PFSK-1 (cell line): Measurements from ENCODE around the gene MYLK3.

Experiments
- POLR2AphosphoS5 ChIP-seq: IDR thresholded peaks from 2 replicates; pipeline ENCODE4 v1.6.1; 2012; ENCODE audit warnings: low read depth, mild to moderate bottlenecking, control low read depth, low read length, moderate library complexity
- REST ChIP-seq, 2 experiments: IDR thresholded peaks; 2 replicates each; pipeline versions ENCODE4 v1.6.1 to v1.8.0; 2011 to 2012; ENCODE audit warnings: low read depth in 2 of 2, low read length in 2 of 2, control low read depth in 1 of 2, inconsistent platforms in 1 of 2, mild to moderate bottlenecking in 1 of 2, moderate library complexity in 1 of 2; ENCODE audit not compliant: insufficient read depth in 1 of 2
- SIN3A ChIP-seq: IDR thresholded peaks from 2 replicates; pipeline ENCODE4 v1.6.1; 2012; ENCODE audit warnings: mild to moderate bottlenecking, low read length, moderate library complexity, borderline replicate concordance; ENCODE audit not compliant: insufficient read depth
- TAF1 ChIP-seq: IDR thresholded peaks from 2 replicates; pipeline ENCODE4 v1.6.1; 2012; ENCODE audit warnings: low read length, control low read depth, borderline replicate concordance; ENCODE audit not compliant: insufficient read depth

DNA sequence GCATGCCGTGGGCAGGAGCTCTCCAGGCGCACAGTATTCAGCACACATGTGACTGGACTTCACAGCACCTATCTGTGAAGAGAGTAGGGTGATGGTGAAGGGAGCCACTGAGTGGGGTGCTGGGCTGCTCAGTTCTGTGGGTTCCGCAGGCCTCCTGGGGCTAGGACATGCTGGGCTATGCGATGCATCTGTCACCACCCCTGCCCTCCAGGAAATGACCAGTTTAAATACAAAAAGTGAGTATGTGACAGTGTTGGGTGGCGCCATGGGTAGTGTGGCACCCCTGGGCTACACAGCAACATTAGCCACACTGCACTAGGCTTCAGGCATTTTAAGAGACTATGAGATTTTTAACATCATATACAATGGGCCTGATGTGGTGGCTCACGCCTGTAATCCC lies 28.6 kb downstream of the MYLK3 start:
- TF ChIP-seq SIN3A = no peak
- no peak for TF ChIP-seq REST (IDR thresholded peaks at IDR 0.05; ENCODE audit: insufficient read depth in 1 of 2, low read depth in 2 of 2, low read length in 2 of 2)
- no peak for TF ChIP-seq TAF1
- no peak for TF ChIP-seq POLR2AphosphoS5
